Tibial artery (tissue), 4 donors: ENCODE data around the gene FAM83G.
"Not testable (repeated sequence)": the region's sequence is repeated elsewhere in the genome, so short reads cannot be mapped to it uniquely, and the experiment has no call there.

Source experiments
- DNase-seq, 2 donors: peaks; one replicate each; pipeline ENCODE4 v3.0.0-alpha.2; 2019
- H3K27ac ChIP-seq, 2 donors: fragments of 200-600 bp; sonication (generic) in 1 of 2; 1 replicate in 1 of 2; 2 replicates in 1 of 2; pipeline ENCODE4 v1.5.1; 2018 to 2019; ENCODE audit warnings: mild to moderate bottlenecking in 1 of 2
- H3K27me3 ChIP-seq, 2 donors: fragments of 200-600 bp; sonication (generic) in 1 of 2; one replicate each; pipeline versions ENCODE4 v1.5.1 to v1.6.0; 2016 to 2019
- H3K36me3 ChIP-seq, 3 donors: fragments of 200-600 bp; sonication (generic) in 2 of 3; one replicate each; pipeline ENCODE4 v1.5.1; 2016 to 2019; ENCODE audit warnings: mild to moderate bottlenecking in 2 of 3
- H3K4me1 ChIP-seq, 4 donors: fragments of 200-600 bp; sonication (generic) in 2 of 4; 1 replicate in 3 of 4; 2 replicates in 1 of 4; pipeline ENCODE4 v1.5.1; 2016 to 2019
- H3K4me3 ChIP-seq, 2 donors: fragments of 200-600 bp; sonication (generic) in 1 of 2; 1 replicate in 1 of 2; 2 replicates in 1 of 2; pipeline ENCODE4 v1.5.1; 2018 to 2019; ENCODE audit warnings: mild to moderate bottlenecking in 2 of 2
- H3K9me3 ChIP-seq, 3 donors: fragments of 200-600 bp; sonication (generic) in 1 of 3; one replicate each; pipeline ENCODE4 v1.5.1; 2016 to 2019
- intact Hi-C: fragments of 100-400 bp; cut with DNase I; formaldehyde crosslinking; loops from one replicate; pipeline ENCODE4 v1.15.0; 2023; ENCODE audit warnings: low total_unique reads
- TF ChIP-seq, protein P1 (sequence below), 2 experiments: fragments of 200-600 bp in 1 of 2; fragments of 450-650 bp in 1 of 2; IDR thresholded peaks; one replicate each; pipeline ENCODE4 v1.5.1; 2017 to 2019; ENCODE audit warnings: antibody characterized with exemption in 2 of 2, mild to moderate bottlenecking in 1 of 2, moderate library complexity in 1 of 2

FAM83G gene

DNA sequence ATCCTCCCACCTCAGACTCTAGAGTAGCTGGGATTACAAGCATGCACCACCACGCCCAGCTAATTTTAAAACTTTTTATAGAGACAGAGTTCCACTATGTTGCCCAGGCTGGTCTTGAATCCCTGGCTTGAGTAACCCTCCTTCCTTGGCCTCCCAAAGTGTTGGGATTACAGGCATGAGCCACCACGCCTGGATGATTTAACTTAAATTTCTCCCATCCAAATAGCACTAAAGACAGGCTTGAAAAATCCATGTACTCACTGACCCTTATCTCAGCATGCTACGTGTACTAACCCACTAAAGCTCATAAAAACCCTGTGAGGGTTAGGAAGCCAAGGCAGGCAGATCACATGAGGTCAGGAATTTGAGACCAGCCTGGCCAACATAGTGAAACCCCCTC lies 48.0 kb downstream of the FAM83G start:
- Histone ChIP-seq H3K27ac (no peak overlapping the region), H3K4me3 (no peak overlapping the region), H3K36me3 (no peaks in the 10 kb centered on the region), H3K4me1 (peaks cover 0 to 7% (median 2%) of the 10 kb centered on the region in 4 donors), H3K27me3 (no peaks in the 10 kb centered on the region), H3K9me3 (no peaks in the 10 kb centered on the region)
- DNase-seq, result no peak
- intact Hi-C loops, result no loop called here
- TF ChIP-seq, protein P1, sequence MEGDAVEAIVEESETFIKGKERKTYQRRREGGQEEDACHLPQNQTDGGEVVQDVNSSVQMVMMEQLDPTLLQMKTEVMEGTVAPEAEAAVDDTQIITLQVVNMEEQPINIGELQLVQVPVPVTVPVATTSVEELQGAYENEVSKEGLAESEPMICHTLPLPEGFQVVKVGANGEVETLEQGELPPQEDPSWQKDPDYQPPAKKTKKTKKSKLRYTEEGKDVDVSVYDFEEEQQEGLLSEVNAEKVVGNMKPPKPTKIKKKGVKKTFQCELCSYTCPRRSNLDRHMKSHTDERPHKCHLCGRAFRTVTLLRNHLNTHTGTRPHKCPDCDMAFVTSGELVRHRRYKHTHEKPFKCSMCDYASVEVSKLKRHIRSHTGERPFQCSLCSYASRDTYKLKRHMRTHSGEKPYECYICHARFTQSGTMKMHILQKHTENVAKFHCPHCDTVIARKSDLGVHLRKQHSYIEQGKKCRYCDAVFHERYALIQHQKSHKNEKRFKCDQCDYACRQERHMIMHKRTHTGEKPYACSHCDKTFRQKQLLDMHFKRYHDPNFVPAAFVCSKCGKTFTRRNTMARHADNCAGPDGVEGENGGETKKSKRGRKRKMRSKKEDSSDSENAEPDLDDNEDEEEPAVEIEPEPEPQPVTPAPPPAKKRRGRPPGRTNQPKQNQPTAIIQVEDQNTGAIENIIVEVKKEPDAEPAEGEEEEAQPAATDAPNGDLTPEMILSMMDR (IDR thresholded peaks at IDR 0.05), result no peak

DNA sequence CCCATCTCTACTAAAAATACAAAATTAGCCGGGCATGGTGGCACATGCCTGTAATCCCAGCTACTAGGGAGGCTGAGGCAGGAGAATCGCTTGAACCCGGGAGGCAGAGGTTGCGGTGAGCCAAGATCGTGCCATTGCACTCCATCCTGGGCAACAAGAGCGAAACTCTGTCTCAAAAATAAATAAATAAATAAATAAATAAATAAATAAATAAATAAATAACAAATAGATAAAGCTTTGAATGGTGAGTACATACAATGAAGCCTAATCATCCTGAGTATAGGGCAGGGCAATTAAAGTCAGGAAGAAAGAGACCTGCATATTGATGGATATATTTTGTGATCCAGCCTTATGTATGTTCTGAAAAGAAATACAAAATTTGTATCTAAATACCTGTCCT lies 48.5 kb downstream of the FAM83G start:
- H3K4me1 ChIP-seq, DNase-seq, H3K4me3 ChIP-seq, intact Hi-C loops, H3K36me3 ChIP-seq, H3K27me3 ChIP-seq, H3K9me3 ChIP-seq, H3K27ac ChIP-seq: not testable (repeated sequence)

DNA sequence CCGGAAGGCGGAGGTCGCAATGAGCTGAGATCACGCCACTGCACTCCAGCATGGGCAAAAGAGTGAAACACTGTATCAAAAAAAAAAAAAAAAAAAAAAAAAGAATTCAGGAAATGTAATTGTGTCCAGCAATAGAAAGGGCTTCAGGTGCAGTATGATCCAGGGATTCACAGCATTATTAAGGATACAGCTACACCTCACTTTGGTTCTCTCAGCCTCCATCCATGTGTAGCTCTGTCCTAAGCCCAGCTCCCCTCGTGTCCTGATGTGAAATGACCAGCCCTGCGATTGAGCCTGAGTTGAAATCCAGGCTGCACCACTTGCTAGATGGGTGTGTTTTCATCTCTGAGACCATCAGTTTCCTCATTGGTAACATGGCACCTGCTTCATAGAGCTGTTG lies 49.6 kb downstream of the FAM83G start:
- TF ChIP-seq, protein P1 (IDR thresholded peaks at IDR 0.05), result no peak
- H3K4me3 ChIP-seq, result no peak overlapping the region
- H3K27ac ChIP-seq, result no peak overlapping the region
- no peaks in the 10 kb centered on the region for H3K36me3 ChIP-seq
- no peak for DNase-seq
- H3K27me3 ChIP-seq, result peaks cover 0 to 8% of the 10 kb centered on the region in 2 donors
- no peaks in the 10 kb centered on the region for H3K9me3 ChIP-seq
- intact Hi-C loops, result no loop called here
- H3K4me1 ChIP-seq, result no peaks in the 10 kb centered on the region

DNA sequence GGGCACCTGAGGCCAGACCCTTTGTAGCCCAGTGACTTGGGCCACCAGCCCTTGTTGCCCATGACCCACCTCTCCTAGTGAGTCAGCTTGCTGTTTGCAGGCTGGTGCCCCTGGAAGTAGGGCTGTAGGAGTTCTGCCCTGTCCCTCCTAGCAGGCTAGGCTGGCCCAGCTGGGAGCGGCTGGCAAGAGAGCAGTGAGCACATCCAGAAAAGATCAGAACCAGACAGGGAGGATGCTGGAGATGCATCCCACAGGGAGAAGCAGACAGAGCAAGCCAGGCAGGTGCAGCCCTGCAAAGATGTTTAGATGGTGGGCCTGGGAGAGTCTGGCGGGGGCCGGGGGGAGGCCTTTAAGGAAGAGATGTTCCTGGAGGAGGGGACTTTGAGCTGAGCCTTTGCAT lies 50.2 kb downstream of the FAM83G start:
- no peaks in the 10 kb centered on the region for H3K9me3 ChIP-seq
- DNase-seq, result no peak
- no peaks in the 10 kb centered on the region for H3K36me3 ChIP-seq
- H3K4me1 ChIP-seq, result no peaks in the 10 kb centered on the region
- H3K4me3 ChIP-seq, result no peak overlapping the region
- H3K27me3 ChIP-seq, result peaks cover 0 to 15% of the 10 kb centered on the region in 2 donors
- intact Hi-C loops, result no loop called here
- TF ChIP-seq, protein P1 (IDR thresholded peaks at IDR 0.05), result no peak
- no peak overlapping the region for H3K27ac ChIP-seq

DNA sequence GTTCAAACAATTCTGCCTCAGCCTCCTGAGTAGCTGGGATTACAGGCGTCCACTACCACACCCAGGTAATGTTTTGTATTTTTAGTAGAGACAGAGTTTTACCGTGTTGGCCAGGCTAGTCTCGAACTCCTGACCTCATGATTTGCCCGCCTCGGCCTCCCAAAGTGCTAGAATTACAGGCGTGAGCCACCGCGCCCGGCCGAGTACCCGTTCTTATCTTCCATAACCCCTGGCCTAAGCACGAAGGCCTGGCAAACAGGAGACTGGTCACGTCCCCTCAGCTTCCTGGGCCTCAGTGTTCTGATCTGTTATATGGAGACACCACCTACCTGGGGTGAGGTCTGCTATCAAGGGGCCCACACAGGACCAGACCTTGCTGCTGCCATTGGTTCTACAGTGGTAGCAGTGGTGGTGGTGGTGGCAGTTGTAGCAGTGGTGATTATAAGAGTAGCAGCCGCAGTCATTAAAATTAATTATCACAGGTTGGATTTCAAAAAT lies 51.3 kb downstream of the FAM83G start:
- Histone ChIP-seq H3K27ac (no peak overlapping the region), H3K4me1 (no peaks in the 10 kb centered on the region), H3K9me3 (no peaks in the 10 kb centered on the region), H3K36me3 (no peaks in the 10 kb centered on the region), H3K27me3 (peaks cover 0 to 20% of the 10 kb centered on the region in 2 donors), H3K4me3 (no peak overlapping the region)
- TF ChIP-seq, protein P1 (IDR thresholded peaks at IDR 0.05), result no peak
- intact Hi-C loops, result no loop called here
- no peak for DNase-seq

DNA sequence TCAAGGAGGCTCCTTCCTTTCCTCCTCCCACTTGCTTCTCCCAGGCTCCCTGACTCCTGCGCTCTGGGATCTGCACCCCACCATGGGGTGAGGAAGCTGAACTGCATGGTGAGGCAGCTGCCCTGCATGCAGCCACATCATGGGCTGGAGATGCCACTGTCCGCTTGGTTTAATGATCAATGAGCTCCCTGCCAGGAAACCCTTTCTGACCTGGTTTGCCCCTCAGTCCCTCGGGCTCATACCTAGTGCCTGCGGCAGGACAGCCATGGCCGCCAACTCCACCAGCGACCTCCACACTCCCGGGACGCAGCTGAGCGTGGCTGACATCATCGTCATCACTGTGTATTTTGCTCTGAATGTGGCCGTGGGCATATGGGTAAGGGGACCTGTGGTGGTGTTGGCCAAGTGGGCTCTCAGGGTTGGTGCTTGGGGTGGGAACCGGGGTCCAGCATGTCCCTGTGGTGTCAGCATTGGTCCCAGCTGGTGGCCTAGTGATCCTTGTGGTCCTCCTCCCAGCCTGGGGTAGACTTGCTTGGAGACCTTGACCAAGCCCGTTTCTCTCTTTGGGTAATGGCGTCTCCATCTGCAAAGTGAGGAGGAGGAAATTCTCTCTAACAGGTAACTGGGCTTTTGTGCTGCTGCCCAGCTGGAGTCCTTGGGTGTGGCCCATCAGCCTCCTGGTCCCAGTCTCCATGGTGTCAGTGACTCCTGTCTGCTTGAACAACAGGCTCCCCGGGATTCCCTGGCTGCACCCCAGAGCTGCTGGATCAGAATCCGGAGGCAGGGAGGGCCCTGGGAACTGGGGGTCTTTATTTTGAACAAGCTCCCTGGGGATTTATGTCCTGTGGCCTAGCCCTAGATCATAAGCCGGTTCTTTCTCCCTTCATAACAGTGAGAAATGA lies 52.4 kb downstream of the FAM83G start, which contains the start of gene SLC5A10:
SLC5A10 (plus strand) TSS at position 225 of the 902 bp plus-strand sequence; CDS start at position 266, 41 bp downstream.
- Histone ChIP-seq H3K9me3 (no peaks in the 10 kb centered on the region), H3K27me3 (peaks cover 0 to 30% of the 10 kb centered on the region in 2 donors), H3K27ac (no peak within 1 kb of the TSS), H3K4me1 (no peaks in the 10 kb centered on the region), H3K4me3 (no peak within 1 kb of the TSS), H3K36me3 (no peaks in the 10 kb centered on the region)
- TF ChIP-seq, protein P1 (IDR thresholded peaks at IDR 0.05), result no peak
- intact Hi-C loops, result no loop called here
- no peak for DNase-seq
